GM12892 (cell line): ENCODE measurements around the gene URM1.
"Not testable (repeated sequence)": the region's sequence is repeated elsewhere in the genome, so short reads cannot be mapped to it uniquely, and the experiment has no call there.

Experiments used
- DNase-seq: peaks from one replicate; pipeline ENCODE4 v3.0.0; 2011; ENCODE audit not compliant: insufficient read length
- FAIRE-seq: peaks from 2 replicates; lab custom pipeline; 2011; peaks lifted over from hg19 to GRCh38; lab: Jason Lieb, UNC
- POLR2A ChIP-seq: IDR thresholded peaks from 2 replicates; pipeline ENCODE4 v1.6.1; 2011; ENCODE audit warnings: low read depth, low read length, control low read depth
- POLR2AphosphoS5 ChIP-seq: IDR thresholded peaks from 2 replicates; pipeline ENCODE4 v1.6.1; 2011; ENCODE audit warnings: low read depth, low read length, control low read depth
- TAF1 ChIP-seq: IDR thresholded peaks from 2 replicates; pipeline ENCODE4 v1.6.1; 2011; ENCODE audit warnings: low read depth, mild to moderate bottlenecking, control low read depth, low read length, borderline replicate concordance

URM1 gene

GRCh38 chr9:128416432-128417019 lies 45.4 kb downstream of the URM1 start:
- DNase-seq: no peak
- no peak for FAIRE-seq
- TF ChIP-seq POLR2AphosphoS5 (no peak), POLR2A (no peak), TAF1 (no peak)

GRCh38 chr9:128419061-128419925 lies 48.1 kb downstream of the URM1 start:
- no peak for DNase-seq
- no peak for FAIRE-seq
- TF ChIP-seq POLR2AphosphoS5 (no peak), POLR2A (no peak), TAF1 (no peak)

GRCh38 chr9:128420060-128420650 lies 49.0 kb downstream of the URM1 start:
- TF ChIP-seq POLR2A (no peak), POLR2AphosphoS5 (no peak), TAF1 (no peak)
- peak; percentile 88 for DNase-seq
- FAIRE-seq: peak; percentile 27

GRCh38 chr9:128420651-128421481 lies 49.7 kb downstream of the URM1 start, which contains the start of gene CERCAM:
Gene CERCAM, plus strand, starts transcription at chr9:128420857. Its CDS starts 21 bp downstream, at chr9:128420878.
- FAIRE-seq (no peak), DNase-seq (peak; percentile 79)
- TF ChIP-seq POLR2AphosphoS5 (no peak), TAF1 (no peak), POLR2A (no peak)

GRCh38 chr9:128421482-128421996 lies 50.4 kb downstream of the URM1 start:
- TF ChIP-seq POLR2A: no peak
- TF ChIP-seq POLR2AphosphoS5: no peak
- TF ChIP-seq TAF1: no peak
- no peak for DNase-seq

GRCh38 chr9:128422022-128422782 lies 51.0 kb downstream of the URM1 start:
- FAIRE-seq, DNase-seq: not testable (repeated sequence)

More at GRCh38 chr9:128421482-128421996, 50.4 kb downstream of the URM1 start:
- FAIRE-seq: no peak

- FAIRE-seq: no peak
- DNase-seq: no peak
- TF ChIP-seq POLR2AphosphoS5 (no peak), TAF1 (no peak), POLR2A (no peak)
These were observed 51.6 kb downstream of the URM1 start for GRCh38 chr9:128422783-128423150.

- not testable (repeated sequence) for FAIRE-seq, DNase-seq
These were observed 52.2 kb downstream of the URM1 start for GRCh38 chr9:128423356-128423755.

- no peak for FAIRE-seq
- TF ChIP-seq TAF1 (no peak), POLR2A (no peak), POLR2AphosphoS5 (no peak)
- DNase-seq: no peak
These were observed 53.1 kb downstream of the URM1 start for GRCh38 chr9:128424268-128424780.
